NCI-H345 (cell line): ENCODE results near the gene BAG5.
"Not testable (repeated sequence)": the region's sequence is repeated elsewhere in the genome, so short reads cannot be mapped to it uniquely, and the experiment has no call there.

Experiments used
- DNase-seq: peaks from one replicate; lab custom pipeline; 2025; lab: John Stamatoyannopoulos, UW

The BAG5 gene

GRCh38 chr14:103534576-103535061 is 27.8 kb downstream of the BAG5 start:
- DNase-seq = no peak

GRCh38 chr14:103533999-103534575 is 28.4 kb downstream of the BAG5 start:
- DNase-seq = no peak

- DNase-seq = no peak
These were observed 29.1 kb downstream of the BAG5 start for GRCh38 chr14:103533137-103533998.

- DNase-seq = no peak
These were observed 30.0 kb downstream of the BAG5 start for GRCh38 chr14:103532216-103533136.

- no peak for DNase-seq
These were observed 30.8 kb downstream of the BAG5 start for GRCh38 chr14:103531421-103532215.

- DNase-seq = no peak
These were observed 31.6 kb downstream of the BAG5 start for GRCh38 chr14:103530831-103531230.

GRCh38 chr14:103530390-103530789 is 32.1 kb downstream of the BAG5 start:
- no peak for DNase-seq

- no peak for DNase-seq
These were observed 32.8 kb downstream of the BAG5 start for GRCh38 chr14:103529383-103530365.

GRCh38 chr14:103528587-103529382 is 33.7 kb downstream of the BAG5 start, which contains the start of gene TRMT61A:
Gene TRMT61A (plus strand): TSS chr14:103529196. CDS start chr14:103529979, 783 bp downstream.
- DNase-seq = peak; percentile 92

- DNase-seq = no peak
These were observed 34.3 kb downstream of the BAG5 start for GRCh38 chr14:103528146-103528586.

GRCh38 chr14:103527408-103528145 is 34.9 kb downstream of the BAG5 start:
- no peak for DNase-seq

- no peak for DNase-seq
These were observed 35.6 kb downstream of the BAG5 start for GRCh38 chr14:103526914-103527248.

- DNase-seq = no peak
These were observed 36.1 kb downstream of the BAG5 start for GRCh38 chr14:103526247-103526913.

- DNase-seq = not testable (repeated sequence)
These were observed 36.8 kb downstream of the BAG5 start for GRCh38 chr14:103525430-103526246.

- no peak for DNase-seq
These were observed 38.2 kb downstream of the BAG5 start for GRCh38 chr14:103524002-103524935.

GRCh38 chr14:103523575-103523954 is 38.9 kb downstream of the BAG5 start:
- DNase-seq = no peak
